HG03565 (cell line): ENCODE measurements around the gene EFL1.

Experiments used
- ATAC-seq: cut with Tn5 transposase; IDR thresholded peaks from one replicate; pipeline ENCODE4 v1.9.1; 2021; ENCODE audit warnings: mild to moderate bottlenecking, moderate library complexity; ENCODE audit not compliant: unreplicated experiment

The EFL1 gene

GRCh38 chr15:82168296-82168695, 94.2 kb downstream of the EFL1 start:
- ATAC-seq, result no peak

GRCh38 chr15:82165948-82166376, 96.6 kb downstream of the EFL1 start:
- ATAC-seq, result no peak

- ATAC-seq, result no peak
Measured at GRCh38 chr15:82159922-82160321, 102.6 kb downstream of the EFL1 start.

GRCh38 chr15:82158811-82159210, 103.7 kb downstream of the EFL1 start:
- no peak for ATAC-seq

GRCh38 chr15:82150645-82151044, 111.9 kb downstream of the EFL1 start:
- no peak for ATAC-seq

GRCh38 chr15:82146990-82147461, 115.5 kb downstream of the EFL1 start:
- no peak for ATAC-seq

- no peak for ATAC-seq
Measured at GRCh38 chr15:82146576-82146975, 116.0 kb downstream of the EFL1 start.

- no peak for ATAC-seq
Measured at GRCh38 chr15:82143390-82144385, 118.8 kb downstream of the EFL1 start.

- no peak for ATAC-seq
Measured at GRCh38 chr15:82140886-82141285, 121.6 kb downstream of the EFL1 start.

- no peak for ATAC-seq
Measured at GRCh38 chr15:82139823-82140268, 122.7 kb downstream of the EFL1 start.

- ATAC-seq, result no peak
Measured at GRCh38 chr15:82138306-82138705, 124.2 kb downstream of the EFL1 start.

- no peak for ATAC-seq
Measured at GRCh38 chr15:82137261-82137660, 125.3 kb downstream of the EFL1 start.

- no peak for ATAC-seq
Measured at GRCh38 chr15:82136120-82136519, 126.4 kb downstream of the EFL1 start.

- no peak for ATAC-seq
Measured at GRCh38 chr15:82135638-82136037, 126.9 kb downstream of the EFL1 start.

- no peak for ATAC-seq
Measured at GRCh38 chr15:82134461-82134860, 128.1 kb downstream of the EFL1 start.

GRCh38 chr15:82133251-82133650, 129.3 kb downstream of the EFL1 start:
- no peak for ATAC-seq

- no peak for ATAC-seq
Measured at GRCh38 chr15:82132742-82133141, 129.8 kb downstream of the EFL1 start.

GRCh38 chr15:82132096-82132495, 130.4 kb downstream of the EFL1 start:
- no peak for ATAC-seq

GRCh38 chr15:82130248-82130647, 132.3 kb downstream of the EFL1 start:
- no peak for ATAC-seq

GRCh38 chr15:82129761-82130160, 132.8 kb downstream of the EFL1 start:
- no peak for ATAC-seq

GRCh38 chr15:82129149-82129692, 133.3 kb downstream of the EFL1 start:
- ATAC-seq, result no peak
